GM12873 (cell line): ENCODE measurements around the gene GNAI3.

Experiments used
- CTCF ChIP-seq: IDR thresholded peaks from 2 replicates; pipeline ENCODE4 v1.5.1; 2012; ENCODE audit warnings: low read depth, mild to moderate bottlenecking, moderate library complexity, low read length, control low read depth; ENCODE audit not compliant: insufficient read depth; ENCODE audit errors: missing control alignments

GNAI3 gene

DNA sequence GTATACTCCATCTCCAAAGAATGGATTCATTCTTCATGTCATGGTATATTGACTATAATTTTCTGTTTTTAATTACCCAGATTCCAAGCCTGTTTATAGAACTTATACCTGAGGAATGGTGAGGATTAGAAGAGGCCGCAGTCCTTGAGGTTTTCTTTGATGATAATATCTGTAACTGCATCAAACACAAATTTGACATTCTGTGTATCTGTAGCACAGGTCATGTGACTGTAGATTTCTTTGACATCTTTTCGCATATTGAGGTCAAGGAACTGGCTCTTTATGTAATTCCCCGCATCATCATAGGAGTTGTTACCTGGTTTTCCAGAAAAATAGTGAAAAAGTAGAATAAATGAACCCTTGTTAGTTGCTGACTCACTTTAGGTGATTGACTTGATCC lies 54.8 kb downstream of the GNAI3 start:
- TF ChIP-seq CTCF: no peak

- no peak for TF ChIP-seq CTCF
Measured at GRCh38 chr1:109605381-109605780, 57.0 kb downstream of the GNAI3 start.

GRCh38 chr1:109609881-109610280 lies 61.5 kb downstream of the GNAI3 start:
- no peak for TF ChIP-seq CTCF

DNA sequence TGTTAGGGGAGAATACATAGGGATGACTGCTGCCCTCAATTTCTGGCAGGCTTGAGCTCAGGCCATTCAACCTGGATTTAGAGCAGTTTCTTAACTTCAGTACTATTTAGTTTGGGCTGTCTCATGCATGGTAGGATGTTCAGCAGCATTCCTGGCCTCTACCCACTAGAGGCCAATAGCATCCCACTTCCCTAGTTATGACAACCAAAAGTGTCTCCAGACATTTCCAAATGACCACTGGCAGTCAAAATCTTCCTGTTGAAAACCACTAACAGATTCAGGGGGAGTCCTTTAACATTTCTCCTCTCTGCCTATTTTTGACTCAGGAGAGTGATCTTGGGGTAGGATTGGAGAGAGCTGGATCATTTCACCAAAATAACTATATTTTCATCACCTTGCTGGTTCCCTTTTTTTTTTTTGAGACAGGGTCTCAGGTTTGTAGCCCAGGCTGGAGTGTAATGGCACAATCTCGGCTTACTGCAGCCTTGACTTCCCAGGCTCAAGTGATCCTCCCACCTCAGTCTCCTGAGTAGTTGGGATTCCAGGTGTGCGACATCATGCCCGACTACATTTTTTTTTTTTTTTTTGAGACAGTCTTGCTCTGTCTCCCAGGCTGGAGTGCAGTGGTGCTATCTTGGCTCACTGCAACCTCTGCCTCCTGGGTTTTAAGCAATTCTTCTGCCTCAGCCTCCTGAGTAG lies 62.3 kb downstream of the GNAI3 start:
- TF ChIP-seq CTCF: no peak

- no peak for TF ChIP-seq CTCF
Measured at GRCh38 chr1:109611308-109611990, 63.0 kb downstream of the GNAI3 start.

DNA sequence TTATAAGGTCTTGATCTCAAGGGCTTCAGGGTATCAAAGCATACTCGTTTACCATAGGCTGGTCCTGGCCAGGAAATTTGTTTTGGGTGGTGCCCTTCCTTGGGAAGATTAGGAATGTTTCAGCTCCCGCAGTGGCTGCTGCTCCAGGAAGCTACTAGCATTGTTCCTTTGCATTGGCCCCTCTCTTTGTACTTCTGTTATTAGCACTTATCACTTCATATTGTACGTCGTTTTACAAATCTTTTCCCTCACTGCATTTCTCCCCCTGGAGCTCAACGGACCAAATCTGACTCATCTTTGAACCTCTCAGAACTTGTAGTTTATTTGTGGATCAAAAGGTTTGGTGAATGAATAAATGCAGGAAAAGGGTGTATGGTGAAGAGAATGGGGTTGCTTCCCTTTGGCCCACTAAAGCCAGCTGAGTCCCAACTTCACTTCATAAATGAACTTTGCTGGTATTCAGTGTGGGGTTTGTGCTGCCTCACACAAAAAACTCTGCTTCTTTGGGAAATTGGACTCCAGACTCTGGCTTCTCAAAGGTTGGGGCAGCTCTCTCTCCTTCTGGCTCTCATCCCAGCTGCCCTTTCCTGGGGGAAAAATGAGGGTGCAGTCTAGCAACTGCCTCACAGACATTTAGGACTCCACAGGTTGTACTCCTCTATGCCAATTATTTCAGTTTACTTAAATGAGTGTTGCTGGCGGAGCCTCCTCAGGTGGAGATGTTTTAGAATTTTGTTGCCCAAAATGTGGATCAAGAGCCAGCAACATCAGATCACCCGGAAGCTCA lies 65.1 kb downstream of the GNAI3 start:
- no peak for TF ChIP-seq CTCF

- no peak for TF ChIP-seq CTCF
Measured at GRCh38 chr1:109615879-109616278, 67.5 kb downstream of the GNAI3 start.
